ENCODE measurements around the gene PRKAA1.

DNA sequence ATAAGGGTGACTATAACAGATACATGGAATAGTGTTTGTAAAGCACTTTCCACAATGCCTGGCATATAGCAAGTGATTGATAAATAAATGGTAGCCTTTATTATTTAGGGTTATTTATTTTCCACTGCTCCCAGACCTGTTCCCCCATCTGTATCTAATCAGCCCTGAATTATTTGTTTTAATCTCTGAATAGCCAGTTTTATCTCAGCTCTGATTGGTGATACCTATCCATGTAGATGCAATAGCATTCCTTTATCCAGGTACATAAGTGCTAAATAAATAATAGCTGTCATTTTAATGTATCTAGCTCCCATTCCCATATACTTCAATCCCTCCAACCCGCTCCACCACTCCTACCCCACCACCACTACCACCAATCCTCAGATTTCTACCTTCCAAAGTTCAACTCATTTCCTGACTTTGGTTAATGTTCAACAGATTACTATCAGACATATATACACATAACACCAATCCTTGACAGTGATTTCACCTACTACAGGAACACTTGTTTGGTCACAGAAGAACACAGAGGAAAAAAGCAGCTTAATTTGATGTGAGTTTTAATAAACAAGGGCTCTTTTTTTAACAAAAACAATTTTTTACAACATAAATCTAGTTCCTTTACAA is 14.0 kb downstream of the PRKAA1 start:
- TF ChIP-seq, protein P1, sequence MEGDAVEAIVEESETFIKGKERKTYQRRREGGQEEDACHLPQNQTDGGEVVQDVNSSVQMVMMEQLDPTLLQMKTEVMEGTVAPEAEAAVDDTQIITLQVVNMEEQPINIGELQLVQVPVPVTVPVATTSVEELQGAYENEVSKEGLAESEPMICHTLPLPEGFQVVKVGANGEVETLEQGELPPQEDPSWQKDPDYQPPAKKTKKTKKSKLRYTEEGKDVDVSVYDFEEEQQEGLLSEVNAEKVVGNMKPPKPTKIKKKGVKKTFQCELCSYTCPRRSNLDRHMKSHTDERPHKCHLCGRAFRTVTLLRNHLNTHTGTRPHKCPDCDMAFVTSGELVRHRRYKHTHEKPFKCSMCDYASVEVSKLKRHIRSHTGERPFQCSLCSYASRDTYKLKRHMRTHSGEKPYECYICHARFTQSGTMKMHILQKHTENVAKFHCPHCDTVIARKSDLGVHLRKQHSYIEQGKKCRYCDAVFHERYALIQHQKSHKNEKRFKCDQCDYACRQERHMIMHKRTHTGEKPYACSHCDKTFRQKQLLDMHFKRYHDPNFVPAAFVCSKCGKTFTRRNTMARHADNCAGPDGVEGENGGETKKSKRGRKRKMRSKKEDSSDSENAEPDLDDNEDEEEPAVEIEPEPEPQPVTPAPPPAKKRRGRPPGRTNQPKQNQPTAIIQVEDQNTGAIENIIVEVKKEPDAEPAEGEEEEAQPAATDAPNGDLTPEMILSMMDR (IDR thresholded peaks at IDR 0.05): no peak
- TF ChIP-seq EP300 (IDR thresholded peaks at IDR 0.05) (no peak), POLR2A (IDR thresholded peaks at IDR 0.05) (no peak), POLR2AphosphoS5 (IDR thresholded peaks at IDR 0.05) (no peak)
